LNCaP clone FGC (cell line): Measurements from ENCODE around the gene OR1K1.
"Not testable (repeated sequence)": the region's sequence is repeated elsewhere in the genome, so short reads cannot be mapped to it uniquely, and the experiment has no call there.

Source experiments
- DNase-seq: peaks from one replicate; pipeline ENCODE4 v3.0.0-alpha.2; 2011; ENCODE audit warnings: low read depth
- H3K4me3 ChIP-seq: 2 replicates; pipeline ENCODE4 v1.5.1; 2011; ENCODE audit warnings: mild to moderate bottlenecking, low read depth, low read length, control low read depth
- CTCF ChIP-seq: IDR thresholded peaks from 2 replicates; pipeline ENCODE4 v1.5.1; 2012; ENCODE audit warnings: mild to moderate bottlenecking; ENCODE audit not compliant: control insufficient read depth, insufficient read depth; ENCODE audit errors: extremely low read depth

Gene OR1K1

DNA sequence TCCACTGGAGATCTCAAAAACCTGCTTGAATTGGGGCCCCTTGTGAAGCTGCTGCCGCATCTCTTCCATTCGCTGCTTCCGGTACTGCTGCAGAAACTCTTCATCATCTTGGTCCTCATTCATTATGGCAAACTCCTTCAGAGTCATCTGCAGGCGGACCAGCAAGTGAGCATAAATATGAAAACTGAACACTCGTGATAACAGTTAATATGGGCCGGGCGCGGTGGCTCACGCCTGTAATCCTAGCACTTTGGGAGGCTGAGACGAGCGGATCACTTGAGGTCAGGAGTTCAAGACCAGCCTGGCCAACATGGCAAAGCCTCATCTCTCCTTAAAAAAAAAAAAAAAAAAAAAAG is 20.5 kb downstream of the OR1K1 start:
- H3K4me3 ChIP-seq, result no peak overlapping the region
- no peak for TF ChIP-seq CTCF
- DNase-seq, result no peak

DNA sequence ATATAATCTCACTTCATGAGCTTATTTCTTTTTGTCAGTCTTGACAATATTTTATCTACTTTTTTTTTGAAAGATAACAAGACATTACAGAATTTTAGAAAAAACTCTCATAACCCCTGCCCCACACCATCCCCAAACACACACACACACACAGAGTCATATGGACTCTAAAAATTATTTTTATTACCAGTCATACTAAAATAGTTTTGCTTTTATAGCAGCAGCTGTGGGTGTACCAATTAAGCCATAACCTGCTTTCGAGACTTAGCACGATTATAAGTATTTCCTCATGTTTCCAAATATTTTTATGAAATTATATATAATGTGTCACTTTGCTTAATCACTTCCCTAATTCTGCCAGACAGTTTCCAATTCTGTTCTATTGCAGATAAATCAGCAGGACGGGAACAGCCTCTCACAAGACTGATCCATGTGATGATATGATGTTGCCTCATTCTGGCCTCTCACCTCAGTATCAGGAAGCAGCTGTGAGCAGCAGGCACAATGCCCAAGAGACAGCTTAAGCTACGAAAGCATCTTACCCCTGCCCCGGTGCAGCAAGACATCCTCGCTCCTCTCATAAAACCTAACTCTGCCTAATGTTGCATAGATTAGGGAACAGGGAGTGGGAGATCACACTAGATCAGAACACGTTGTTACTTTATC is 21.5 kb downstream of the OR1K1 start:
- no peak overlapping the region for H3K4me3 ChIP-seq
- no peak for TF ChIP-seq CTCF
- DNase-seq, result no peak

- no peak for TF ChIP-seq CTCF
- no peak overlapping the region for H3K4me3 ChIP-seq
- DNase-seq, result no peak
These were observed 22.1 kb downstream of the OR1K1 start for GRCh38 chr9:122822056-122822455.

GRCh38 chr9:122822938-122823337 is 23.0 kb downstream of the OR1K1 start:
- no peak for DNase-seq
- TF ChIP-seq CTCF, result no peak

DNA sequence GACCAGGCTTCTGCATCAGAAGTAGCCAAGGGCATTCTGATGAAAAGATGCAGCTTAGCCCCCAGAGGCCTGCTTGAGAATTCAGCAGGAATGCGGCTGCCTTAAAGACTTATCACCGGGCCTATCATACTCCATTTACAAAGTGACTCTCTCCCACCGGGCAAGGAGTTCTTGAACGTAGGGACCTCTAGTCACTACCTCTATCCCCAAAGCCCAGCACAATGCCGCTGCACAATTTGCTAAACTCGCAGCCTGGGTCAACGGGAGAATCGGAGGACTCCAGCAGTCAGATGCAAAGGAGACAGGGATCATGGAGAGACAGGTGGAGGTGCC is 27.8 kb downstream of the OR1K1 start:
- H3K4me3 ChIP-seq, result peak overlapping the region; percentile 96
- no peak for TF ChIP-seq CTCF
- no peak for DNase-seq

More at GRCh38 chr9:122822938-122823337, 23.0 kb downstream of the OR1K1 start:
- H3K4me3 ChIP-seq, result no peak overlapping the region

DNA sequence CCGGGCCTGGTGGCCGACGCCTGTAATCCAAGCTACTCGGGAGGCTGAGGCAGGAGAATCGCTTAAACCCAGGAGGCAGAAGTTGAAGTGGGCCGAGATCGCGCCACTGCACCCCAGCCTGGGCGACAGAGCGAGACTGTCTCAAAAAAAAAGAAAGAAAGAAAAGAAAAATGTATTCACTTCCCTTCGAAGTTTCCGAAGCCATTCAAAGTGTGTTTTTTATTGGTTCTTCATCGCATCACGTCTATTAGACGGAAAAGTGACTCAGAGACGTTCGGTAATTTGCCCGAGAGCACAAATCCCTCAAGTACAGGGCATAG is 29.0 kb downstream of the OR1K1 start:
- DNase-seq, result not testable (repeated sequence)
- peak overlapping the region; percentile 96 for H3K4me3 ChIP-seq

DNA sequence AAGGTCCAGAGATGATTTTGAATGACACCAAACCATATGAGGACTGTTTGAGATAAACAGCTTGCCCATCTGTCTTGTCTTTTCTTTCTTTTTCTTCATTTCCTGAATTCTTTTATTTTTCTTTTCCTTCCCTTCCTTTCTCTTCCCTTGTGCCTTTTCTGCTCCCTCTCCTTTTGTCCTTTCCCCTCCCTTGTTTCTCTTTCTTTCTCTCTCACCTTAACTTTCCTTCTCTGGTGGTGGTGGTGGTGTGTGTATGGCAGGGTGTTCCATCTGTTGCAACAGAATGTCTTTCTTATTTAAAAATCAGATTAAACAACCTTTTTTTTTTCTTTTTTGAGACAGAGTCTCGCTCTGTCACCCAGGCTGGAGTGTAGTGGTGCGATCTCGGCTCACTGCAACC is 32.3 kb downstream of the OR1K1 start:
- no peak overlapping the region for H3K4me3 ChIP-seq
- TF ChIP-seq CTCF, result no peak
- no peak for DNase-seq
